GM19467 (cell line): ENCODE measurements around the gene CRIM1.
A peak's percentile ranks its signal among the peaks of the same experiment; 100 is the strongest.

Experiments
- ATAC-seq: cut with Tn5 transposase; IDR thresholded peaks from one replicate; pipeline ENCODE4 v1.9.1; 2021; ENCODE audit warnings: mild to moderate bottlenecking, moderate library complexity; ENCODE audit not compliant: unreplicated experiment

CRIM1 gene

GRCh38 chr2:36597532-36598377 lies 242.2 kb downstream of the CRIM1 start, which contains the start of gene FEZ2:
FEZ2 (minus strand) TSS chr2:36598168; CDS start chr2:36598142, 26 bp downstream.
- peak; percentile 100 for ATAC-seq
